H1 (cell line): Measurements from ENCODE around the gene CEP170. TPM values are rescaled to one million over a fixed set of nuclear protein-coding genes. Genes with fewer than 3 reads are reported as not detected.

Experiments used
- CTBP2 ChIP-seq: IDR thresholded peaks from 2 replicates; pipeline ENCODE4 v1.7.0; 2011; ENCODE audit warnings: borderline replicate concordance, mild to moderate bottlenecking, moderate library complexity, mixed read lengths, low read length; ENCODE audit not compliant: insufficient read depth, insufficient read length
- EZH2 ChIP-seq: fragments of 200-600 bp; sonication (generic); IDR thresholded peaks from 2 replicates; pipeline ENCODE4 v1.7.1; 2012; ENCODE audit warnings: low read depth, mild to moderate bottlenecking, moderate library complexity, low read length, inconsistent platforms; ENCODE audit not compliant: severe bottlenecking
- HDAC2 ChIP-seq, 2 experiments: fragments of 300-600 bp in 1 of 2; sonication (generic) in 1 of 2; IDR thresholded peaks; 2 replicates each; pipeline ENCODE4 v1.6.1; 2011 to 2012; ENCODE audit warnings: low read depth in 2 of 2, low read length in 2 of 2, mild to moderate bottlenecking in 2 of 2, moderate library complexity in 2 of 2, borderline replicate concordance in 1 of 2, inconsistent platforms in 1 of 2
- MAFK ChIP-seq: IDR thresholded peaks from 2 replicates; pipeline ENCODE4 v1.6.1; 2012; ENCODE audit warnings: low read depth, mild to moderate bottlenecking, improper control_type of control experiment, low read length
- NANOG ChIP-seq: IDR thresholded peaks from 2 replicates; pipeline ENCODE4 v1.6.1; 2011; ENCODE audit warnings: low read length, low read depth, mild to moderate bottlenecking, inconsistent platforms; ENCODE audit not compliant: insufficient read depth, poor library complexity, severe bottlenecking
- SIN3A ChIP-seq, 2 experiments: IDR thresholded peaks in 1 of 2; conservative IDR thresholded peaks in 1 of 2; 2 replicates each; pipeline ENCODE4 v1.6.1; 2011 to 2012; ENCODE audit warnings: low read length in 2 of 2, improper control_type of control experiment in 1 of 2, low read depth in 1 of 2, mild to moderate bottlenecking in 1 of 2
- SP2 ChIP-seq: IDR thresholded peaks from 2 replicates; pipeline ENCODE4 v1.6.1; 2012; ENCODE audit warnings: mild to moderate bottlenecking, low read length, inconsistent platforms
- polyA plus RNA-seq, 7 experiments: library from polyadenylated mRNA; depleted of rRNA in 3 of 7; stranded (reverse) in 5 of 7; unstranded in 2 of 7; fragments of >200 nt in 5 of 7; fragments of 200-250 nt in 2 of 7; gene quantifications; 1 replicate in 5 of 7; 2 replicates in 1 of 7; 4 replicates in 1 of 7; pipeline versions ENCODE4 v1.2.1 to v1.2.3, GENCODE V29; 2011 to 2013; ENCODE audit warnings: missing spikeins in 2 of 7, mixed read lengths in 2 of 7
- total RNA-seq: library from RNA; stranded (reverse); fragmentation: NEBNext Ultra II Directional; extraction: Animal tissue kit (Norgen Biotek cat#: 25700); gene quantifications from 2 replicates; pipeline ENCODE4 v1.2.1, GENCODE V29; 2021

The CEP170 gene
- total and polyA plus RNA-seq, 2 of the 8 experiments (the other 6 are each of a cell fraction or from before 2014, with no cell fraction given), result 33.1 to 97.2 TPM

GRCh38 chr1:243270097-243270864, 15.2 kb upstream of the CEP170 start (continued):
- TF ChIP-seq HDAC2 (IDR thresholded peaks at IDR 0.05; ENCODE audit: borderline replicate concordance in 1 of 2, low read depth in 2 of 2, low read length in 2 of 2) (no peak), CTBP2 (no peak), MAFK (no peak), NANOG (no peak), SIN3A (conservative IDR thresholded peaks at IDR 0.05 in 1 of 2, IDR thresholded peaks at IDR 0.05 in 1 of 2; ENCODE audit: low read depth in 1 of 2, low read length in 2 of 2) (no peak), EZH2 (no peak), SP2 (no peak)
